ENCODE results near the gene ATP6V0E2. TPM values are rescaled to one million over a fixed set of nuclear protein-coding genes. Genes with fewer than 3 reads are reported as not detected.
A peak's percentile ranks its signal among the peaks of the same experiment; 100 is the strongest.
"Not testable (repeated sequence)": the region's sequence is repeated elsewhere in the genome, so short reads cannot be mapped to it uniquely, and the experiment has no call there.

ATP6V0E2 gene
- total RNA-seq, 1 donor, result 11.2 TPM

DNA sequence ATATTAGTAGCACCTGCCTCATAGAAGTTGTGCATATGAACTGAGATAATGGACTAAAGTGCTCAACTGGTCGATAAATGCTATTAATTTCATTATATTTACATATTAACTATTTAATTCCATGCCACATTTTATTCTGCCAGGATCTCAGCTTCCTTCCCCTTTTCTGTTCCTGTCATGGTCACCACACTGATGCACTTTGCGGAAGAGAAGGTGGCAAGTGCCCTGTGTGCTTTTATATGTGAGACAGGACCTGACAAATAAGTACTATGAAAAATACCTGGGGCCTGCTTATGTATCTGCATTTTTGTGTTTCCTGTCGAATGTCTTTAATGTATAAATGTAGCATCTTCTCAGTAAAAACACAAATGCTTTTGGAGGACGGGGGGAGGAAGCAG is 12.2 kb downstream of the ATP6V0E2 start:
- TF ChIP-seq, protein P1, sequence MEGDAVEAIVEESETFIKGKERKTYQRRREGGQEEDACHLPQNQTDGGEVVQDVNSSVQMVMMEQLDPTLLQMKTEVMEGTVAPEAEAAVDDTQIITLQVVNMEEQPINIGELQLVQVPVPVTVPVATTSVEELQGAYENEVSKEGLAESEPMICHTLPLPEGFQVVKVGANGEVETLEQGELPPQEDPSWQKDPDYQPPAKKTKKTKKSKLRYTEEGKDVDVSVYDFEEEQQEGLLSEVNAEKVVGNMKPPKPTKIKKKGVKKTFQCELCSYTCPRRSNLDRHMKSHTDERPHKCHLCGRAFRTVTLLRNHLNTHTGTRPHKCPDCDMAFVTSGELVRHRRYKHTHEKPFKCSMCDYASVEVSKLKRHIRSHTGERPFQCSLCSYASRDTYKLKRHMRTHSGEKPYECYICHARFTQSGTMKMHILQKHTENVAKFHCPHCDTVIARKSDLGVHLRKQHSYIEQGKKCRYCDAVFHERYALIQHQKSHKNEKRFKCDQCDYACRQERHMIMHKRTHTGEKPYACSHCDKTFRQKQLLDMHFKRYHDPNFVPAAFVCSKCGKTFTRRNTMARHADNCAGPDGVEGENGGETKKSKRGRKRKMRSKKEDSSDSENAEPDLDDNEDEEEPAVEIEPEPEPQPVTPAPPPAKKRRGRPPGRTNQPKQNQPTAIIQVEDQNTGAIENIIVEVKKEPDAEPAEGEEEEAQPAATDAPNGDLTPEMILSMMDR (IDR thresholded peaks at IDR 0.05; ENCODE audit: insufficient read depth, low read depth, low read length), result no peak
- no peak overlapping the region for H3K4me3 ChIP-seq (ENCODE audit: low read depth, low read length)
- no peak for DNase-seq (ENCODE audit: low read depth)

- no peak overlapping the region for H3K4me3 ChIP-seq (ENCODE audit: low read depth, low read length)
- TF ChIP-seq, protein P1 (IDR thresholded peaks at IDR 0.05; ENCODE audit: insufficient read depth, low read depth, low read length), result no peak
- no peak for DNase-seq (ENCODE audit: low read depth)
Observed at GRCh38 chr7:149887311-149887710, 13.5 kb downstream of the ATP6V0E2 start.

GRCh38 chr7:149890715-149891114 is 16.9 kb downstream of the ATP6V0E2 start:
- not testable (repeated sequence) for DNase-seq (ENCODE audit: low read depth); H3K4me3 ChIP-seq (ENCODE audit: low read depth, low read length)

DNA sequence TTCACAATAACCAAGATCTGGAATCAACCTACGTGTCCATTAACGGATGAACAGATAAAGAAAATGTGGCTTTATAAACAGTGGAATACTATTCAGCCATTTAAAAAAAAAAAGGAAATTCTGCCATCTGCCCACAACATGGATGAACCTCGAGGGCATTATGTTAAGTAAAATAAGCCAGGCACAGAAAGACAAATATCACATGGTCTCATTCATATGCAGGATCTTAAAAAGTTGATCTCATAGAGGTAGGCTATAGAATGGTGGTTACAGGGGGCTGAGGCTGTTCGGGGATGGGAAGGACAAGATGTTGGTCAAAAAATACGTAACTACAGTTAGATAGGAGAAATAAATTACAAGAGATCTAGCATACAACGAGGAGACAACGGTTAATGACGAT is 21.2 kb downstream of the ATP6V0E2 start:
- not testable (repeated sequence) for H3K4me3 ChIP-seq (ENCODE audit: low read depth, low read length); DNase-seq (ENCODE audit: low read depth)

DNA sequence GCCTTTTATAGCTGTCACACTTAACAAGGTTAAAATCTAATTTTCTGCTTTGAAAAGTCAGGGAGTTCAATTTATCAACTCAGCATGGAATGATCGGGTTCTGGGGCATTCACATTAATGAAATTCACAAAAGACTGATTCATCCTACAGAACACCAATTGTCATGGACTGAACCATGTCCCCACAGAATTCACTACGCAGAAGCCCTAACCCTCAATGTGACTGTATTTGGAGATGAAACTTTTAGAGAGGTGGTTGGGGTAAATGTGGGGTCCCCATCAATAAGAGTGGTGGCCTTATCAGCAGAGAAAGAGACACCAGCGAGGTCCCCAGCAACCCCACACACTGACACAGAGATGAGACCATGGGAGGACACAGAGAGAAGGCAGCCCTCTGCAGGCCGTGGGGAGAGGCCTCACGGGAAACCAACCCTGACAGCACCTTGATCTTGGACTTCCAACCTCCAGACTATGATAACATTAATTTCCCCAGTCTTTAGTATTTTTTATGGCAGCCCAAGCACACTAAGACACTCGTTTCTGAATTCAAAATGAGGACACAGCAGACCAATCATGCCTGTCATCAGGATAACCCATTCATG is 34.1 kb downstream of the ATP6V0E2 start:
- not testable (repeated sequence) for DNase-seq (ENCODE audit: low read depth); H3K4me3 ChIP-seq (ENCODE audit: low read depth, low read length)

DNA sequence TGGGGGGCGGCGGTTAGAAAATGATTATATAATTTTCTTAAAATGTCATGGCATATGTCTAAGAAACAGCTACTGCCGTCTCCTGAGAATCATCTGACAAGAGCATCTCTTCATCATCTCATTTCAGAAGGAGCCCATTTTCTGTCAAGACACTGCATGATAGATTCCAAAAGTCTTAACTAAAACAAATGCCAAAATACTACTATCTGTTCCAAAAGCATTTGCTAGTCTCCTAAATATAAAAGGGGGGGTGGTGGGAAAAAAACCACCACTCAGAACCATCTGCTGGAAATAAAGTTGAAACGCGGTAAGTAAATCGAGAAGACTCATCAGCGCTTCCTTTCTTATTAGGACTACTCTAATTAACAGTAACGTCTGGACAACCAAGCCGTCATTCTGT is 36.5 kb downstream of the ATP6V0E2 start:
- DNase-seq (ENCODE audit: low read depth); H3K4me3 ChIP-seq (ENCODE audit: low read depth, low read length): not testable (repeated sequence)

GRCh38 chr7:149912126-149912525 is 38.4 kb downstream of the ATP6V0E2 start:
- H3K4me3 ChIP-seq (ENCODE audit: low read depth, low read length), result not testable (repeated sequence)
- DNase-seq (ENCODE audit: low read depth), result peak; percentile 2

GRCh38 chr7:149926414-149926813 is 52.6 kb downstream of the ATP6V0E2 start:
- not testable (repeated sequence) for DNase-seq (ENCODE audit: low read depth)

More at GRCh38 chr7:149926414-149926813, 52.6 kb downstream of the ATP6V0E2 start:
- H3K4me3 ChIP-seq (ENCODE audit: low read depth, low read length), result not testable (repeated sequence)

Small RNA genes lying within 50 kb of the gene (small RNA-seq; reads per million reads assigned to genes)
- gene AC093458.1, result not detected

Other genes with a start within 250 kb of the ATP6V0E2 start
- 1.3 and 1.6 TPM in 2 replicates for gene ZNF467, start 100.4 kb upstream of the ATP6V0E2 start, total RNA-seq
- 7.4 and 8.2 TPM in 2 replicates for gene ZNF862, start 35.6 kb upstream of the ATP6V0E2 start, total RNA-seq